Measurements from ENCODE around the gene GALR3. TPM values are rescaled to one million over a fixed set of nuclear protein-coding genes. Genes with fewer than 3 reads are reported as not detected.

GALR3 gene
- total RNA-seq, 1 donor from 2014 or later, result not detected

- peak; percentile 21 for TF ChIP-seq CTCF (conservative IDR thresholded peaks at IDR 0.05; ENCODE audit: low read depth, low read length)
- DNase-seq (ENCODE audit: low read depth), result no peak
- H3K4me3 ChIP-seq (ENCODE audit: low read depth, low read length), result no peak overlapping the region
Observed at GRCh38 chr22:37781434-37782059, 41.6 kb upstream of the GALR3 start.

DNA sequence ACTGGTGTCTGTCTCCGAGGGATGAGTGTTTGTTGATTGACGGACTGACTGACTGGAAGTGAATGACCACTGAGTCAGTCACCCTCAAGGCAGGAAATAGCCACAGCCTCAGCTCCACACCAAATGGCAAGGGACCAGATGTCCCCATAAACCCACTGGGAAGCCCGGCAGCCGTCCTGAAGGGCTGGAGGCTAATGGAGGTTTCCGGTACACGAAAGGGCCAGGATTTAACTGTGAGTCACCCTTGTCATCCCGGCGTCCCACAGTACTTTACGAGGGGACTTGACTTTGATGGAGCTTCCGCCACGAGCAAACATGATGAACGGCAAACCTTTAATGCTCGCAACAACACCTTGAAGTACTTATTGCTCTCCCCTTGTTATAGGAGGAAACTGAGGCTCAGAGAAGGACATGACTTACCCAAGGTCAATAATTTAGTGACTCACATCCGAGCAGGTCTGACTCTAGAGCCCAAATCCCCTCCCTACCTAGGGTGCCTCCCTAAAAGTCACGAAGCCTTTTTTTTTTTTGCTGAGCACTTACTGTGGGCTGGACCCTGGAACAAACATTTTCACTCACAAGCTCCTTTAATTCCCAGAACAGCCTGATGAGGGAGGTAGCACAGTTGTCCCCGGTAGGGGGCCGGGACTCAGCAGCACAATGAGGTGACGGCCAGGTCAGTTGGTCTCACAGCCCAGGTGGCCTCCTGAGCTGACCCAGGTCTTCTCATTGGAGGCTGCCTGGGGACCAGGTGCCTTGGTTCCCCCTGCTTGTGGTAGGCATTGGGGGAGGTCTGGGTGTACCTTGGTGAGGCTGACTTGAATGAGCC lies 40.6 kb upstream of the GALR3 start:
- DNase-seq (ENCODE audit: low read depth), result no peak
- no peak overlapping the region for H3K4me3 ChIP-seq (ENCODE audit: low read depth, low read length)
- peak; percentile 29 for TF ChIP-seq CTCF (conservative IDR thresholded peaks at IDR 0.05; ENCODE audit: low read depth, low read length)

GRCh38 chr22:37784829-37785495 lies 38.2 kb upstream of the GALR3 start:
- no peak for DNase-seq (ENCODE audit: low read depth)
- no peak overlapping the region for H3K4me3 ChIP-seq (ENCODE audit: low read depth, low read length)
- no peak for TF ChIP-seq CTCF (conservative IDR thresholded peaks at IDR 0.05; ENCODE audit: low read depth, low read length)

- TF ChIP-seq CTCF (conservative IDR thresholded peaks at IDR 0.05; ENCODE audit: low read depth, low read length), result no peak
- no peak for DNase-seq (ENCODE audit: low read depth)
- H3K4me3 ChIP-seq (ENCODE audit: low read depth, low read length), result no peak overlapping the region
Observed at GRCh38 chr22:37790234-37790633, 32.9 kb upstream of the GALR3 start.

- DNase-seq (ENCODE audit: low read depth), result no peak
- no peak for TF ChIP-seq CTCF (conservative IDR thresholded peaks at IDR 0.05; ENCODE audit: low read depth, low read length)
Observed at GRCh38 chr22:37792494-37792893, 30.7 kb upstream of the GALR3 start.

DNA sequence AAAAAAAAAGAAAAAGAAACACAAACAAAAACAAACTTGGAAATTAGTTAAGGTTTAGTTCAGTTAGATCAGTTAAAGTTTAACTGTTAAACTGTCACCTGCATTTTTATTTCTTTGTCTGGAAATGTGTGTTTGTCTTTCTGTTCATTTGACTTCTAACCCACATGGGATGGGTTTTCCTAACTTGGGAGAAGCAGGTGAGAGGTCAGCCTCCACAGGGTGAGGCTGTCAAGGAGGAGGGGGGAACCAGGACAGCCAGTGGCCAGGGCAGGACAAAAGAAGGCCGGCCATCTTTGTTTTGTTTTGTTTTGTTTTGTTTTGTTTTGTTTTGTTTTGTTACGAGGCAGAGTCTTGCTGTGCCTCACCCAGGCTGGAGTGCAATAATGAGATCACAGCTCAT lies 28.8 kb upstream of the GALR3 start:
- H3K4me3 ChIP-seq (ENCODE audit: low read depth, low read length), result no peak overlapping the region
- no peak for TF ChIP-seq CTCF (conservative IDR thresholded peaks at IDR 0.05; ENCODE audit: low read depth, low read length)
- no peak for DNase-seq (ENCODE audit: low read depth)

More at GRCh38 chr22:37792494-37792893, 30.7 kb upstream of the GALR3 start:
- H3K4me3 ChIP-seq (ENCODE audit: low read depth, low read length), result no peak overlapping the region
